Measurements from ENCODE around the gene FOXP1.

FOXP1 gene

DNA sequence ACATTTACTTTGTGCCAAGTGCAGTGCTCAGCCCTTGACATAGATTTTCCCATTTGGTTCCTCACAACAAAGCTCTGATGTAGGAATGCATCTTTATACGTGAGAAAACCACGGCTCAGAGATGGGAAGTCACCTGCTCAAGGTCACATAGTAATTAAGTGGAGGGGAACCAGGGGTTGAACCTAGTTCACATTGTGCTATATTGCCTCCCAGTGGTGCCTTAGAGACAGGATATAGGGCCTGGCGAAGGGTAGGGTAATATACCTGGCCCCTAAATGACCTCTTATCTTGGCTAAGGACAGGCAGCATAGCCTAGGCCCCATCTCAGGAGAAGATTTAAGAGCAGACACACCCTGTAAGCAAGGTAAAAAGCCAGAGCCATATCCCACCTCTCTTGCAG is 71.5 kb downstream of the FOXP1 start:
- TF ChIP-seq CTCF (IDR thresholded peaks at IDR 0.05) = no peak
- Histone ChIP-seq H3K4me1 (peaks cover 0 to 24% (median 7%) of the 10 kb centered on the region in 4 donors), H3K4me3 (no peak overlapping the region), H3K36me3 (no peaks in the 10 kb centered on the region), H3K27me3 (no peaks in the 10 kb centered on the region), H3K9me3 (no peaks in the 10 kb centered on the region), H3K27ac (no peak overlapping the region)
- intact Hi-C loops (cut with DNase I; ENCODE audit: low total_unique reads) = no loop called here
- no peak for DNase-seq

DNA sequence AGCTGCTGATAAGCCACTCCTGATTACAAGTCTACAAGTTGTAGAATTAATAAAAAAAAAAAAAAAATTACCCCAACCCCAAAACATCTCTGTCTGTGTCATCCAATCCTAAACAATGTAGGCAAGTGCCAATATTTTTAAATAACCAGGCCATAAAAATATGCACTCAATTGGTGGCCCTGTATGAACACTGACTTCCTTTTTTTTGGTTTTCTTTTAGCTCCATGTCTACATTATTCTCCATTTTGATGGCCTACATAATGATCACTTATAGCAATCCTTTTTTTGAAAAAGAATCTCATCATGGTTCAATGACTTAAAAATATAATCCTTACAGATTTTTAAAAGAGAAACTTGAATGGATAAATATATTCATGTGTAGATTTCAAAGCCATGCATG is 72.1 kb downstream of the FOXP1 start:
- DNase-seq = no peak
- H3K27ac ChIP-seq = peak overlapping the region in 1 of 2 donors; percentile 61
- TF ChIP-seq CTCF (IDR thresholded peaks at IDR 0.05) = no peak
- H3K4me1 ChIP-seq = peaks cover 0 to 24% (median 7%) of the 10 kb centered on the region in 4 donors
- intact Hi-C loops (cut with DNase I; ENCODE audit: low total_unique reads) = no loop called here
- no peaks in the 10 kb centered on the region for H3K36me3 ChIP-seq
- no peaks in the 10 kb centered on the region for H3K9me3 ChIP-seq
- H3K27me3 ChIP-seq = no peaks in the 10 kb centered on the region
- no peak overlapping the region for H3K4me3 ChIP-seq

DNA sequence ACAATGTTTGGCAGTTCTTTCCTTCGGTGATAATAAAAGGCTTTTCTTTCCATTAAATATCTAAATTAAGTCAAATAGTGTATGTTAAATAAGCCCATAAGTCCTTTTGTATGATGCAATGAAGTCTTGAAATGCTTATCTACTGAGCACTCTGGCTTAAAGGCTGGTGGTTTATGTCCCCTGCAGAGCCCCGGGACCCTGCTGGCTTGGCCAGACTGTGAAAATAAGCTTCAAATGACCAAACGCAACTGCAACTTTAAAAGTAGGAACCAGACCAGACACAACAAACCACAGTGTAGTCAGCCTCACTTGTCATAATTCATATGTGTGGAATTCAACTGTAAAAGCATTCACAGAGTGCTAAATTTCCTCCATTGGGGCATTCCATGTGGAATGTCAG is 72.5 kb downstream of the FOXP1 start:
- Histone ChIP-seq H3K27ac (peak overlapping the region; percentile 49 to 61), H3K4me1 (peaks cover 0 to 24% (median 7%) of the 10 kb centered on the region in 4 donors)
- no peak for TF ChIP-seq CTCF (IDR thresholded peaks at IDR 0.05)

GRCh38 chr3:71510510-71510909 is 73.0 kb downstream of the FOXP1 start:
- no peaks in the 10 kb centered on the region for H3K9me3 ChIP-seq
- H3K4me3 ChIP-seq = no peak overlapping the region
- no peak for DNase-seq
- intact Hi-C loops (cut with DNase I; ENCODE audit: low total_unique reads) = no loop called here
- H3K4me1 ChIP-seq = peaks cover 0 to 24% (median 7%) of the 10 kb centered on the region in 4 donors
- peak; percentile 9 to 19 for TF ChIP-seq CTCF (IDR thresholded peaks at IDR 0.05)
- H3K27me3 ChIP-seq = no peaks in the 10 kb centered on the region
- no peaks in the 10 kb centered on the region for H3K36me3 ChIP-seq
- peak overlapping the region; percentile 49 to 61 for H3K27ac ChIP-seq

More for the DNA sequence above, 72.5 kb downstream of the FOXP1 start:
- no peaks in the 10 kb centered on the region for H3K27me3 ChIP-seq
- no peaks in the 10 kb centered on the region for H3K36me3 ChIP-seq
- no peak for DNase-seq
- no peaks in the 10 kb centered on the region for H3K9me3 ChIP-seq
- no peak overlapping the region for H3K4me3 ChIP-seq
- intact Hi-C loops (cut with DNase I; ENCODE audit: low total_unique reads) = no loop called here

DNA sequence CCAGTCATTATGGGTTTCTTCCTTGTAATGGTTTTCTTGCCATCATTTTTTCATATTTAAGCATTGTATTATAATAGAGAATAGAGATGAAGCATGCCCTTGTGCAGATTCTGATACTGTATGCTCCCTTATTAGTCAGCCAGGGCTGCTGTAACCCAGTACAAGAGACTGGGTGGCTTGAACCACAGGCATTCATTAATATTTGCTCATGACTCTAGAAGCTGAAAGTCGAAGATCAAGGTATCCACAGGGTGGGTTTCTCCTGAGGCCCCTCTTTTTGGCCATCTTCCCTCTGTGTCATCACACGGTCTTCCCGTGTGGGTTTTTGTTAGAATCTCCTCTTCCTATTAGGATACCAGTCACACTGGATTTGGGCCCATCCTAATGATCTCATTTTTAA is 74.5 kb downstream of the FOXP1 start:
- Histone ChIP-seq H3K9me3 (no peaks in the 10 kb centered on the region), H3K27ac (no peak overlapping the region), H3K4me1 (peaks cover 0 to 33% (median 9%) of the 10 kb centered on the region in 4 donors), H3K4me3 (no peak overlapping the region), H3K36me3 (no peaks in the 10 kb centered on the region), H3K27me3 (no peaks in the 10 kb centered on the region)
- DNase-seq = no peak
- TF ChIP-seq CTCF (IDR thresholded peaks at IDR 0.05) = no peak
- intact Hi-C loops (cut with DNase I; ENCODE audit: low total_unique reads) = no loop called here

DNA sequence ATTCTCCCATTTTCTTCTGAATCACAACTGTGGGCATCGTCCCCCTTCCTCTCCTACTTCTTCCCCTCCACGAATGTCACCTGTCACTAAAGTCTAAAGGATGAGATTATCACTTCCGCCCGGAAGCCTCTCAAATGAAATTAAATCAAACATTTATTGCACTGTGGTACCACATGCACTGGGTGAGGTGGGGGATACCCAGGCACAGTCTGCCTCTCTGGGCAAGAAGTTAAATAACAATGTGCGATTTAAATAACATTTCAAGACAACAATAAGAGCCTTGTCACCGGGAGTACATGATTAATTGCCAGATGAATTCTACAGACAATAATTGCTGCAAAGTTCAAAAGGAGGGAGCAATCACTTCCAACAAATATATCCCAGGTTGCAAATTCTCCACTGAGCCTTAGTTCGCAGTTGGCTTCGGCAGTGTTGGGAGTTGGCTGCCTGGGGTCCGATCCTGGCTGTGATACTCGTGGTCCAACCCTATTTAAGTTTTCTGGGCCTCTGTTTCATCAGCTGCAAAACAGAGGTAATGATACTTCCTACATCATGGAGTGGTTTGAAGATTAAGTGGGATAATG is 77.7 kb downstream of the FOXP1 start:
- Histone ChIP-seq H3K36me3 (no peaks in the 10 kb centered on the region), H3K4me1 (peaks cover 0 to 18% (median 7%) of the 10 kb centered on the region in 4 donors), H3K27ac (no peak overlapping the region), H3K27me3 (no peaks in the 10 kb centered on the region), H3K4me3 (no peak overlapping the region), H3K9me3 (no peaks in the 10 kb centered on the region)
- TF ChIP-seq CTCF (IDR thresholded peaks at IDR 0.05) = no peak
- intact Hi-C loops (cut with DNase I; ENCODE audit: low total_unique reads) = no loop called here
- DNase-seq = no peak

Measured in tibial artery (tissue), 4 donors.